Heart left ventricle (tissue), 16 donors: ENCODE results near the gene GNAO1. TPM values are rescaled to one million over a fixed set of nuclear protein-coding genes. Genes with fewer than 3 reads are reported as not detected.

Experiments used
- ATAC-seq, 4 donors: fragments of 200-7000 bp; cut with Tn5 transposase; one replicate each; pipeline ENCODE4 v1.9.1; 2020 to 2022; ENCODE audit warnings: moderate library complexity in 4 of 4, mild to moderate bottlenecking in 3 of 4, moderate number of reproducible peaks in 1 of 4
- DNase-seq, 5 donors: peaks; one replicate each; pipeline ENCODE4 v3.0.0-alpha.2; 2020
- H3K27ac ChIP-seq, 12 donors: fragments of 200-600 bp; sonication (generic) in 4 of 12; one replicate each; pipeline versions ENCODE4 v1.5.0 to v1.8.0; 2016 to 2022; ENCODE audit warnings: mild to moderate bottlenecking in 2 of 12
- H3K27me3 ChIP-seq, 9 donors: fragments of 200-600 bp; sonication (generic) in 2 of 9; one replicate each; pipeline versions ENCODE4 v1.5.1 to v1.8.0; 2016 to 2022; ENCODE audit warnings: mild to moderate bottlenecking in 3 of 9
- H3K36me3 ChIP-seq, 9 donors: fragments of 200-600 bp; sonication (generic) in 2 of 9; one replicate each; pipeline versions ENCODE4 v1.5.0 to v1.8.0; 2018 to 2022; ENCODE audit warnings: mild to moderate bottlenecking in 2 of 9
- H3K4me1 ChIP-seq, 12 donors: fragments of 200-600 bp; sonication (generic) in 4 of 12; one replicate each; pipeline versions ENCODE4 v1.5.0 to v1.8.0; 2016 to 2022; ENCODE audit warnings: mild to moderate bottlenecking in 3 of 12
- H3K4me3 ChIP-seq, 12 donors: fragments of 200-600 bp; sonication (generic) in 4 of 12; one replicate each; pipeline versions ENCODE4 v1.5.0 to v1.8.0; 2017 to 2022; ENCODE audit warnings: mild to moderate bottlenecking in 9 of 12, moderate library complexity in 4 of 12
- H3K9me3 ChIP-seq, 12 donors: fragments of 200-600 bp; sonication (generic) in 4 of 12; one replicate each; pipeline versions ENCODE4 v1.5.0 to v1.8.0; 2016 to 2022; ENCODE audit warnings: mild to moderate bottlenecking in 1 of 12
- CTCF ChIP-seq, 12 donors: fragments of 200-600 bp; sonication (generic) in 4 of 12; IDR thresholded peaks; one replicate each; pipeline versions ENCODE4 v1.5.0 to v1.8.0; 2018 to 2022; ENCODE audit warnings: antibody characterized with exemption in 12 of 12, mild to moderate bottlenecking in 5 of 12
- POLR2A ChIP-seq, 2 donors: fragments of 450-650 bp; IDR thresholded peaks; one replicate each; pipeline ENCODE4 v1.6.1; 2017; ENCODE audit warnings: antibody characterized with exemption in 2 of 2, mild to moderate bottlenecking in 2 of 2, moderate library complexity in 2 of 2
- WGBS, 4 donors: extraction: QIAGEN DNeasy Blood & Tissue Kit in 2 of 4; methylation state at CpG; one replicate each; pipeline versions ENCODE4 v1.1.5 to v1.1.7; 2013 to 2018; 5-methylcytosine and 5-hydroxymethylcytosine counted together
- intact Hi-C, 10 donors: fragments of 100-400 bp; cut with DNase I; formaldehyde crosslinking; loops; one replicate each; pipeline versions ENCODE4 v1.11.1 to v1.14.2; 2022
- polyA plus RNA-seq, 2 donors: library from polyadenylated mRNA; stranded (reverse); fragments of 200-250 nt; gene quantifications; one replicate each; pipeline ENCODE4 v1.2.3, GENCODE V29; 2013
- total RNA-seq, 9 donors: library from RNA; depleted of rRNA in 2 of 9; stranded (reverse); fragments of >200 nt in 2 of 9; fragmentation: NEBNext Ultra II Directional in 3 of 9; extraction: Animal tissue kit (Norgen Biotek cat#: 25700) in 3 of 9; gene quantifications; one replicate each; pipeline versions ENCODE4 v1.1.0 to v1.2.4, GENCODE V29; 2016 to 2023
- donor health status: ischemic (EF 13 %, LVEDD 7.1; RV severe dilation, severe dysfunction).
- donor health status: healthy with polysubstance abuse.
- donor health status: DM: no; HTN: yes; CAD: no.
- donor health status: DM: no; HTN: no; CAD: no.
- donor health status: ischemic (EF 25% LVEDD 6.9; RV normal size, moderate dysfunction).
- donor health status: ischemic (EF 25% LVEDD 5.7; RV mildly dilated, moderate dysfunction).
- donor health status: healthy.
- donor health status: DM: yes; HTN: yes; CAD: no.
- donor health status: ischemic (EF 35%, LVEDD 5.7; RV mildly dilated, moderate dysfunction).
- donor health status: nonischemic (EF 11% LVEDD 7.7; RV severe dilation, severe dysfunction).
- donor health status: DM: yes; HTN: yes; CAD: no.
- donor health status: PGD.
- donor health status: ischemic (EF 29% LVEDD 5.4; RV normal size, mild dysfunction).
- donor health status: nonischemic (EF 23%, LVEDD 6.1; RV moderate dilation, normal function).

GNAO1 gene
- total and polyA plus RNA-seq, 11 donors = 1.4 to 26.8 (median 12.0) TPM

DNA sequence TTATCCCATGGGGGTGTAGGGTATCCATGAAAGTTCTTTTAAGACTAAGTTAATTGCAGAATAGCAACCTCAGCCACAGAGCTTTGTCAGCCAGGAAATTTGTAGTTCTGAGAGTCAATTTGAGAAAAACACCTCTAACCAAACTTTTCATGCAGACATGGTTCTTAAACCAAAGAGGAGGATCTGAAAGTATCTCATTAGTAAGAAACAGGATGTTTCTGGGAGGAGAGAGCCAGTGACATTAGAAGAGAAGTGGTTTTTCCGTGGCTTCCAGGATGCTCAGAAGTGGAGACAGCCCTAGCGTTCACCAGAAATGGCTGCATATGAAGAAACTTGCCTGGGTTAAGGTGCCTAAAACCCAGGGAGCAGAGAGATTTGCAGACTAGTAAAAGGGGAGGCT lies 7.9 kb downstream of the GNAO1 start:
- DNase-seq = no peak
- H3K27ac ChIP-seq = no peak overlapping the region
- ATAC-seq = no peak
- peaks cover 0 to 10% (median 0%) of the 10 kb centered on the region in 9 donors for H3K27me3 ChIP-seq
- no peak overlapping the region for H3K4me3 ChIP-seq
- peaks cover 0 to 37% (median 21%) of the 10 kb centered on the region in 12 donors for H3K4me1 ChIP-seq
- WGBS, 4 donors = 71 to 75% (median 73%) methylated on average over 2 of the region's 2 CpGs
- intact Hi-C loops = loop anchor here in 7 of 10 donors (10.0 kb wide), 4 partner anchors 56 to 254 kb away; no protein-coding TSS in a partner anchor
- TF ChIP-seq POLR2A (IDR thresholded peaks at IDR 0.05) (no peak), CTCF (IDR thresholded peaks at IDR 0.05) (no peak)
- H3K36me3 ChIP-seq = no peaks in the 10 kb centered on the region
- H3K9me3 ChIP-seq = no peaks in the 10 kb centered on the region

DNA sequence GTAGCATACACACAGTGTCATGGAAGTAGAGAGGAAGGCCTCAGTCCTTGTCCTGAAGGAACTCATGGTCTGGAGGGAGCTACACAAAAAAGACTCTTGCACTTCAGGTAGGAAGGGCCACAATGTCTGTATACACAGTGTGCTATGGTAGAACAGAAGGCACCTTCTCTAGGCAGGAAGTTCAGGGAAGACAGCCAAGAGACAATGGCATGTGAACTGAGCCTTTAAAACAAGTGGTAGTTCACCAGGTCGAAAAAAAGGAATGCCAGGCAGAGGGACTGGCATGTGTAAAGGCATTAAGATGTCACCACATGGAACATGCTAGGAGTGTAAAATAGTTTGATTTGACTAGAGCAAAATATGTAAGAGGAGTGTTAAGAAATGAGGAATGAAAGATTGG lies 9.7 kb downstream of the GNAO1 start:
- TF ChIP-seq CTCF (IDR thresholded peaks at IDR 0.05) (no peak), POLR2A (IDR thresholded peaks at IDR 0.05) (no peak)
- H3K4me3 ChIP-seq = no peak overlapping the region
- peak overlapping the region in 1 of 12 donors; percentile 39 for H3K27ac ChIP-seq
- DNase-seq (no peak), ATAC-seq (peak in 1 of 4 donors; percentile 43)
- WGBS, 4 donors = 44 to 53% (median 50%) methylated on average over 1 of the region's 1 CpG
- H3K9me3 ChIP-seq = no peaks in the 10 kb centered on the region
- intact Hi-C loops = loop anchor here in 3 of 10 donors (5.0 to 10.0 kb wide), 4 partner anchors 114 to 256 kb away; no protein-coding TSS in a partner anchor
- no peaks in the 10 kb centered on the region for H3K27me3 ChIP-seq
- peaks cover 0 to 26% (median 12%) of the 10 kb centered on the region in 12 donors for H3K4me1 ChIP-seq
- no peaks in the 10 kb centered on the region for H3K36me3 ChIP-seq

- ATAC-seq (peak in 1 of 4 donors; percentile 34), DNase-seq (no peak)
- H3K27me3 ChIP-seq = no peaks in the 10 kb centered on the region
- no peak for TF ChIP-seq CTCF (IDR thresholded peaks at IDR 0.05)
- TF ChIP-seq POLR2A (IDR thresholded peaks at IDR 0.05) = no peak
- intact Hi-C loops = loop anchor here in 3 of 10 donors (5.0 to 10.0 kb wide), 4 partner anchors 113 to 257 kb away; no protein-coding TSS in a partner anchor
- no peak overlapping the region for H3K4me3 ChIP-seq
- H3K27ac ChIP-seq = peak overlapping the region in 1 of 12 donors; percentile 39
- no peaks in the 10 kb centered on the region for H3K9me3 ChIP-seq
- H3K36me3 ChIP-seq = no peaks in the 10 kb centered on the region
- H3K4me1 ChIP-seq = peaks cover 0 to 26% (median 12%) of the 10 kb centered on the region in 12 donors
Observed at GRCh38 chr16:56202036-56202435, 10.7 kb downstream of the GNAO1 start.

- WGBS, 4 donors = 8 to 41% (median 35%) methylated on average over 1 of the region's 1 CpG
- peak; percentile 37 to 81 (median 68) for ATAC-seq
Observed at GRCh38 chr16:56203052-56203451, 11.8 kb downstream of the GNAO1 start.

More at GRCh38 chr16:56203052-56203451, 11.8 kb downstream of the GNAO1 start:
- no peak for DNase-seq
- no peaks in the 10 kb centered on the region for H3K27me3 ChIP-seq
- no peak overlapping the region for H3K4me3 ChIP-seq
- no peaks in the 10 kb centered on the region for H3K9me3 ChIP-seq
- H3K4me1 ChIP-seq = peaks cover 0 to 26% (median 12%) of the 10 kb centered on the region in 12 donors
- intact Hi-C loops = loop anchor here in 3 of 10 donors (5.0 to 10.0 kb wide), 4 partner anchors 112 to 258 kb away; no protein-coding TSS in a partner anchor
- peak overlapping the region in 1 of 12 donors; percentile 39 for H3K27ac ChIP-seq
- no peaks in the 10 kb centered on the region for H3K36me3 ChIP-seq
- TF ChIP-seq CTCF (IDR thresholded peaks at IDR 0.05) = peak in 10 of 12 donors; percentile 15 to 46 (median 38)
- no peak for TF ChIP-seq POLR2A (IDR thresholded peaks at IDR 0.05)
